Testis (tissue), 2 donors: ENCODE measurements around the gene MCL1.

Experiments used
- CTCF ChIP-seq, 3 experiments: fragments of 450-650 bp in 2 of 3; fragments of 200-600 bp in 1 of 3; sonication (generic) in 1 of 3; IDR thresholded peaks; one replicate each; pipeline ENCODE4 v1.5.1; 2016 to 2019; ENCODE audit warnings: antibody characterized with exemption in 3 of 3, mild to moderate bottlenecking in 2 of 3, moderate library complexity in 1 of 3
- POLR2A ChIP-seq: fragments of 450-650 bp; IDR thresholded peaks from one replicate; pipeline ENCODE4 v1.6.1; 2017; ENCODE audit warnings: antibody characterized with exemption, mild to moderate bottlenecking, moderate library complexity

- TF ChIP-seq CTCF (IDR thresholded peaks at IDR 0.05) (no peak), POLR2A (no peak)
Measured at GRCh38 chr1:150613061-150613920, 33.9 kb upstream of the MCL1 start.
